Measurements from ENCODE around the gene IFT81.
"Not testable (repeated sequence)": the region's sequence is repeated elsewhere in the genome, so short reads cannot be mapped to it uniquely, and the experiment has no call there.

The IFT81 gene

GRCh38 chr12:110107369-110108281 is 16.5 kb upstream of the IFT81 start:
- DNase-seq (ENCODE audit: low spot score): peak; percentile 77

- no peak for DNase-seq (ENCODE audit: low spot score)
Measured at GRCh38 chr12:110108309-110109036, 15.7 kb upstream of the IFT81 start.

GRCh38 chr12:110109037-110109836 is 14.9 kb upstream of the IFT81 start:
- peak; percentile 89 for DNase-seq (ENCODE audit: low spot score)

- DNase-seq (ENCODE audit: low spot score): no peak
Measured at GRCh38 chr12:110109837-110110535, 14.2 kb upstream of the IFT81 start.

- no peak for DNase-seq (ENCODE audit: low spot score)
Measured at GRCh38 chr12:110111476-110112334, 12.5 kb upstream of the IFT81 start.

- no peak for DNase-seq (ENCODE audit: low spot score)
Measured at GRCh38 chr12:110112335-110112660, 11.9 kb upstream of the IFT81 start.

GRCh38 chr12:110114528-110114937 is 9.6 kb upstream of the IFT81 start:
- DNase-seq (ENCODE audit: low spot score): no peak

- DNase-seq (ENCODE audit: low spot score): no peak
Measured at GRCh38 chr12:110115675-110116074, 8.5 kb upstream of the IFT81 start.

GRCh38 chr12:110116623-110117022 is 7.5 kb upstream of the IFT81 start:
- no peak for DNase-seq (ENCODE audit: low spot score)

GRCh38 chr12:110117210-110117609 is 6.9 kb upstream of the IFT81 start:
- not testable (repeated sequence) for DNase-seq (ENCODE audit: low spot score)

GRCh38 chr12:110117956-110118685 is 6.0 kb upstream of the IFT81 start:
- no peak for DNase-seq (ENCODE audit: low spot score)

- DNase-seq (ENCODE audit: low spot score): no peak
Measured at GRCh38 chr12:110122929-110123328, 1.2 kb upstream of the IFT81 start.

GRCh38 chr12:110123919-110124268 is 263 bp upstream of the IFT81 start:
- no peak for DNase-seq (ENCODE audit: low spot score)

- no peak for DNase-seq (ENCODE audit: low spot score)
Measured at GRCh38 chr12:110126557-110126956, 2.4 kb downstream of the IFT81 start.

GRCh38 chr12:110134691-110135411 is 10.7 kb downstream of the IFT81 start:
- peak; percentile 71 for DNase-seq (ENCODE audit: low spot score)

- no peak for DNase-seq (ENCODE audit: low spot score)
Measured at GRCh38 chr12:110135806-110136205, 11.6 kb downstream of the IFT81 start.

- DNase-seq (ENCODE audit: low spot score): no peak
Measured at GRCh38 chr12:110137786-110138185, 13.6 kb downstream of the IFT81 start.

GRCh38 chr12:110141389-110141788 is 17.2 kb downstream of the IFT81 start:
- DNase-seq (ENCODE audit: low spot score): peak; percentile 58

- DNase-seq (ENCODE audit: low spot score): no peak
Measured at GRCh38 chr12:110146986-110147385, 22.8 kb downstream of the IFT81 start.

All from GM03348 (cell line).